ENCODE measurements around the gene SEC14L3. TPM values are rescaled to one million over a fixed set of nuclear protein-coding genes. Genes with fewer than 3 reads are reported as not detected.

The SEC14L3 gene
- total and polyA plus RNA-seq, 2 of the 13 experiments (the other 11 are each of a cell fraction or from before 2014, with no cell fraction given): not detected

- TF ChIP-seq ZNF124 (CRISPR knock-in tag; IDR thresholded peaks at IDR 0.05): peak; percentile 24; the same call in 1 of the 2 replicates
- no peak for TF ChIP-seq MAFK (conservative IDR thresholded peaks at IDR 0.05 in 1 of 2, IDR thresholded peaks at IDR 0.05 in 1 of 2; ENCODE audit: low read length in 2 of 2)
- no peak for TF ChIP-seq AFF4 (CRISPR knock-in tag; IDR thresholded peaks at IDR 0.05)
- TF ChIP-seq IKZF1 (IDR thresholded peaks at IDR 0.05): no peak
- TF ChIP-seq ZUFSP (CRISPR knock-in tag; IDR thresholded peaks at IDR 0.05; ENCODE audit: borderline replicate concordance): no peak
- TF ChIP-seq RAD21 (CRISPR knock-in tag; IDR thresholded peaks at IDR 0.05): no peak
- no peak for TF ChIP-seq CEBPG (CRISPR knock-in tag; IDR thresholded peaks at IDR 0.05)
- no peak for TF ChIP-seq ZBTB1 (CRISPR knock-in tag; IDR thresholded peaks at IDR 0.05; ENCODE audit: borderline replicate concordance)
- TF ChIP-seq PHF20 (CRISPR knock-in tag; IDR thresholded peaks at IDR 0.05): no peak
- TF ChIP-seq ZBTB46 (CRISPR knock-in tag; IDR thresholded peaks at IDR 0.05; ENCODE audit: borderline replicate concordance): no peak
- TF ChIP-seq ZNF281 (CRISPR knock-in tag; IDR thresholded peaks at IDR 0.05; ENCODE audit: borderline replicate concordance): no peak
- TF ChIP-seq CHD2 (IDR thresholded peaks at IDR 0.05; ENCODE audit: low read depth, low read length): no peak
- no peak for TF ChIP-seq YEATS2 (CRISPR knock-in tag; IDR thresholded peaks at IDR 0.05; ENCODE audit: borderline replicate concordance)
- no peak for TF ChIP-seq ZNF460 (CRISPR knock-in tag; IDR thresholded peaks at IDR 0.05; ENCODE audit: borderline replicate concordance)
- no peak for TF ChIP-seq HOXA9 (CRISPR knock-in tag; IDR thresholded peaks at IDR 0.05; ENCODE audit: borderline replicate concordance)
- no peak for TF ChIP-seq DBP (CRISPR knock-in tag; IDR thresholded peaks at IDR 0.05; ENCODE audit: not compliant biosample characterization)
- TF ChIP-seq FOXM1 (CRISPR knock-in tag; IDR thresholded peaks at IDR 0.05): no peak
- 0 out of 2 replicates have a peak, but pooled peaks have one; percentile 22 for TF ChIP-seq ZMYM4 (CRISPR knock-in tag; IDR thresholded peaks at IDR 0.05)
Measured at GRCh38 chr22:30425616-30426387, 46.0 kb downstream of the SEC14L3 start, which contains the start of gene MTFP1 (continued).

Data from HepG2 (cell line).